ENCODE measurements around the gene TES. TPM values are rescaled to one million over a fixed set of nuclear protein-coding genes. Genes with fewer than 3 reads are reported as not detected.

TES gene, protein sequence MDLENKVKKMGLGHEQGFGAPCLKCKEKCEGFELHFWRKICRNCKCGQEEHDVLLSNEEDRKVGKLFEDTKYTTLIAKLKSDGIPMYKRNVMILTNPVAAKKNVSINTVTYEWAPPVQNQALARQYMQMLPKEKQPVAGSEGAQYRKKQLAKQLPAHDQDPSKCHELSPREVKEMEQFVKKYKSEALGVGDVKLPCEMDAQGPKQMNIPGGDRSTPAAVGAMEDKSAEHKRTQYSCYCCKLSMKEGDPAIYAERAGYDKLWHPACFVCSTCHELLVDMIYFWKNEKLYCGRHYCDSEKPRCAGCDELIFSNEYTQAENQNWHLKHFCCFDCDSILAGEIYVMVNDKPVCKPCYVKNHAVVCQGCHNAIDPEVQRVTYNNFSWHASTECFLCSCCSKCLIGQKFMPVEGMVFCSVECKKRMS
- 81.6 and 109 TPM in 2 replicates for total RNA-seq

DNA sequence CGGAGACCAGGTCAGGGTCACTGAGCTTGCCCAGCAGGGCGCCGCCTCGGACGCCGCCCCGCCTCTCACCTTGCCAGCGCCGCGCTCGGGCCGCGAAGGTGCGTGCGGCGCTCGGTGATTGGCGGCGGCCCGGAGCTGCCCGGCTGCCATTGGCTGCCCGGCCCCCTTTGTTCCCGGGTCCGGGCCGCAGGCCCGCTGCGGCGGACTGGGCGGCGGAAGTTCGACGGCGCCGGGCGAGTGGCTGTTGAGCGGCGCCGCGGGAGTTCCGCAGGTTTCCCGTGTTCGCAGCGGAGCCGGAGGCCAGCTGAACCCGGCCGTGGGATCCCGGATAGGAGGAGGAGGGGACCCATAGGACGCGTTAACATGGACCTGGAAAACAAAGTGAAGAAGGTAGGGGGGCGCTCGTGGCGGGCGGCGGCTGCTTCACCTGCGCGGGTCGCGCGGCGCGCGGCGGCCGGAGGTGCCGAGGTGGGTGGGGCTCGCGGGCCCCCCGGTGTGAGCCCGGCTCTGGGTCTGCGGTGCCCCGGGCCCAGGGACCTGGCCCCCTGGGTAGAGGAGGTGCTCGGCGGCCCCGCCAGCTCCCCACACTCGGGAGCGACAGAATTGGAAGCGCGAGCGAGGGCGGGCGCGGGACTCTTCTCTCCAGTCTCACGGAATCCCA is at the start of gene TES:
TES (plus strand) TSS at position 195 of the 661 bp plus-strand sequence; CDS start at position 364, 169 bp downstream.

Other genes with a start within 250 kb of the TES start
- not detected in 2 replicates for gene TFEC, start 179.8 kb upstream of the TES start, total RNA-seq

Measured in airway epithelial cell (primary cell).